Mesenchymal stem cell (in vitro differentiated cells and primary cell): ENCODE results near the gene SOD1.

ENCODE experiments used
- DNase-seq: peaks from one replicate; pipeline ENCODE4 v3.0.0-alpha.2; 2013
- H2AFZ ChIP-seq: one replicate; pipeline ENCODE4 v1.6.1; 2013; ENCODE audit warnings: low read depth, mild to moderate bottlenecking, control low read depth, inconsistent platforms, low read length, moderate library complexity
- H2AK5ac ChIP-seq: 2 replicates; pipeline ENCODE4 v1.6.1; 2013; ENCODE audit warnings: low read length, moderate library complexity, mild to moderate bottlenecking, inconsistent platforms; ENCODE audit not compliant: severe bottlenecking
- H2BK120ac ChIP-seq: one replicate; pipeline ENCODE4 v1.6.1; 2013; ENCODE audit warnings: low read depth, mild to moderate bottlenecking, inconsistent platforms, low read length, moderate library complexity
- H2BK12ac ChIP-seq, 2 experiments: one replicate each; pipeline ENCODE4 v1.6.1; 2013; ENCODE audit warnings: inconsistent platforms in 2 of 2, low read length in 2 of 2, mild to moderate bottlenecking in 2 of 2, moderate library complexity in 2 of 2, control low read depth in 1 of 2
- H2BK15ac ChIP-seq: one replicate; pipeline ENCODE4 v1.6.1; 2013; ENCODE audit warnings: mild to moderate bottlenecking, low read depth, inconsistent platforms; ENCODE audit not compliant: poor library complexity, severe bottlenecking
- H2BK5ac ChIP-seq: 2 replicates; pipeline ENCODE4 v1.6.1; 2013; ENCODE audit warnings: low read depth, mild to moderate bottlenecking, low read length, control low read depth, inconsistent platforms; ENCODE audit not compliant: poor library complexity, severe bottlenecking
- H3K14ac ChIP-seq, 2 experiments: one replicate each; pipeline ENCODE4 v1.6.1; 2013; ENCODE audit warnings: inconsistent platforms in 2 of 2, low read length in 2 of 2, control low read depth in 1 of 2, mild to moderate bottlenecking in 1 of 2, moderate library complexity in 1 of 2
- H3K18ac ChIP-seq, 2 experiments: one replicate each; pipeline ENCODE4 v1.6.1; 2013; ENCODE audit warnings: inconsistent platforms in 2 of 2, low read length in 2 of 2, control low read depth in 1 of 2, low read depth in 1 of 2, mild to moderate bottlenecking in 1 of 2
- H3K23ac ChIP-seq, 2 experiments: one replicate each; pipeline ENCODE4 v1.6.1; 2013; ENCODE audit warnings: inconsistent platforms in 2 of 2, low read length in 2 of 2, mild to moderate bottlenecking in 2 of 2, moderate library complexity in 2 of 2, control low read depth in 1 of 2
- H3K27ac ChIP-seq: 2 replicates; pipeline ENCODE4 v1.5.1; 2013; ENCODE audit warnings: mild to moderate bottlenecking, moderate library complexity, low read length, control low read depth, inconsistent platforms; ENCODE audit not compliant: poor library complexity, severe bottlenecking
- H3K27me3 ChIP-seq, 2 experiments: 2 replicates each; pipeline versions ENCODE4 v1.6.1 to v1.7.0; 2013; ENCODE audit warnings: low read length in 2 of 2, mild to moderate bottlenecking in 2 of 2, moderate library complexity in 2 of 2, control low read depth in 1 of 2, inconsistent platforms in 1 of 2; ENCODE audit not compliant: control insufficient read depth in 1 of 2, insufficient read depth in 1 of 2
- H3K36me3 ChIP-seq, 2 experiments: 2 replicates each; pipeline versions ENCODE4 v1.6.1 to v1.7.0; 2013; ENCODE audit warnings: low read length in 2 of 2, control low read depth in 1 of 2, inconsistent platforms in 1 of 2, low read depth in 1 of 2, mild to moderate bottlenecking in 1 of 2; ENCODE audit not compliant: insufficient read depth in 2 of 2, control insufficient read depth in 1 of 2
- H3K4ac ChIP-seq, 2 experiments: one replicate each; pipeline ENCODE4 v1.6.1; 2013; ENCODE audit warnings: inconsistent platforms in 2 of 2, low read length in 2 of 2, mild to moderate bottlenecking in 2 of 2, moderate library complexity in 2 of 2, control low read depth in 1 of 2, low read depth in 1 of 2
- H3K4me1 ChIP-seq: 2 replicates; pipeline ENCODE4 v1.6.1; 2013; ENCODE audit warnings: low read depth, low read length, control low read depth; ENCODE audit not compliant: control insufficient read depth, insufficient read depth
- H3K4me2 ChIP-seq: 2 replicates; pipeline ENCODE4 v1.6.1; 2013; ENCODE audit warnings: low read length, mild to moderate bottlenecking, inconsistent platforms; ENCODE audit not compliant: poor library complexity, severe bottlenecking
- H3K4me3 ChIP-seq, 2 experiments: 2 replicates each; pipeline versions ENCODE4 v1.5.1 to v1.7.0; 2013; ENCODE audit warnings: low read length in 2 of 2, mild to moderate bottlenecking in 2 of 2, control low read depth in 1 of 2, low read depth in 1 of 2; ENCODE audit not compliant: insufficient read depth in 1 of 2
- H3K79me1 ChIP-seq: replicated peaks from 2 replicates; pipeline ENCODE4 v1.6.1; 2013; ENCODE audit warnings: mild to moderate bottlenecking, control low read depth, low read length, inconsistent platforms; ENCODE audit not compliant: poor library complexity, severe bottlenecking
- H3K9ac ChIP-seq: 2 replicates; pipeline ENCODE4 v1.7.0; 2013; ENCODE audit warnings: mild to moderate bottlenecking, low read length, moderate library complexity
- H3K9me3 ChIP-seq: 2 replicates; pipeline ENCODE4 v1.7.0; 2013; ENCODE audit warnings: mild to moderate bottlenecking, low read length; ENCODE audit not compliant: control insufficient read depth
- H4K8ac ChIP-seq: one replicate; pipeline ENCODE4 v1.6.1; 2013; ENCODE audit warnings: inconsistent platforms, mild to moderate bottlenecking, low read length, moderate library complexity
- H4K91ac ChIP-seq: one replicate; pipeline ENCODE4 v1.6.1; 2013; ENCODE audit warnings: mild to moderate bottlenecking, low read length, inconsistent platforms
- WGBS: methylation state at CpG from one replicate; pipeline ENCODE4 v1.1.7; 2013; ENCODE audit warnings: mixed read lengths; 5-methylcytosine and 5-hydroxymethylcytosine counted together

SOD1 gene

DNA sequence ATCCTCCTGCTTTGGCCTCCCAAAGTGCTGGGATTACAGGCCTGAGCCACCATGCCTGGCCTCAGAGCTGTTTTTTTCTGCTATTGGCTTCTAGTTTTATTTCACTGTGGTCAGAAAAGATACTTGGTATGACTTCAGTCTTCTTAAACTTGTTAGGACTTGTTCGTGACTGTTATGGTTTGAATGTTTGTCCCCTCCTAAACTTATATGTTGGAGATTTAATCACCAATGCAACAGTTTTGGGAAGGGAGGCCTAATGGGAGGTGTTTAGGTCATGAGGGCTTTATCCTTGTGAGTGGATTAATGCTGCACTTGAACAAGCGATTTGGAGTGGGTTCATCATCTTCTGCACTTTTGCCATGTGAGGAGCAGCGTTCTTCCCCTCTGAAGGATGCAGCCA lies 24.5 kb upstream of the SOD1 start:
- Histone ChIP-seq H3K9me3 (peaks cover 12% of the 10 kb centered on the region), H2AFZ (no peak overlapping the region), H3K9ac (no peak overlapping the region), H3K4me2 (no peak overlapping the region), H3K23ac (no peak overlapping the region), H3K4me1 (peaks cover 2% of the 10 kb centered on the region), H2BK12ac (no peak overlapping the region), H2BK15ac (no peak overlapping the region), H3K18ac (no peak overlapping the region), H4K8ac (no peak overlapping the region), H2AK5ac (no peak overlapping the region), H3K27ac (no peak overlapping the region), H3K4ac (no peak overlapping the region), H2BK120ac (no peak overlapping the region), H3K36me3 (no peaks in the 10 kb centered on the region), H2BK5ac (no peak overlapping the region), H4K91ac (no peak overlapping the region), H3K14ac (no peak overlapping the region), H3K27me3 (no peaks in the 10 kb centered on the region), H3K4me3 (no peak overlapping the region), H3K79me1 (no peaks in the 10 kb centered on the region)
- no peak for DNase-seq
- WGBS: 85% methylated on average over 3 of the region's 3 CpGs

- Histone ChIP-seq H4K91ac (no peak overlapping the region), H3K79me1 (no peaks in the 10 kb centered on the region), H4K8ac (no peak overlapping the region), H2AFZ (no peak overlapping the region), H3K14ac (no peak overlapping the region), H2BK5ac (no peak overlapping the region), H3K18ac (no peak overlapping the region), H2BK15ac (no peak overlapping the region), H3K36me3 (no peaks in the 10 kb centered on the region), H3K27me3 (no peaks in the 10 kb centered on the region), H3K4ac (no peak overlapping the region), H2AK5ac (no peak overlapping the region), H2BK120ac (no peak overlapping the region), H3K4me2 (no peak overlapping the region), H3K9ac (no peak overlapping the region), H3K23ac (no peak overlapping the region), H3K4me1 (no peaks in the 10 kb centered on the region), H3K9me3 (peaks cover 12% of the 10 kb centered on the region), H3K27ac (no peak overlapping the region), H2BK12ac (no peak overlapping the region), H3K4me3 (no peak overlapping the region)
- 100% methylated on average over 1 of the region's 2 CpGs for WGBS
- DNase-seq: no peak
These were observed 22.6 kb upstream of the SOD1 start for GRCh38 chr21:31636874-31637273.

GRCh38 chr21:31641416-31641922 lies 18.0 kb upstream of the SOD1 start:
- Histone ChIP-seq H3K14ac (no peak overlapping the region), H3K18ac (no peak overlapping the region), H2BK15ac (no peak overlapping the region), H3K4me1 (no peaks in the 10 kb centered on the region), H4K91ac (no peak overlapping the region), H2BK120ac (no peak overlapping the region), H4K8ac (no peak overlapping the region), H3K9me3 (peaks cover 12% of the 10 kb centered on the region), H2BK5ac (no peak overlapping the region), H2AFZ (no peak overlapping the region), H3K9ac (no peak overlapping the region), H3K36me3 (no peaks in the 10 kb centered on the region), H2BK12ac (no peak overlapping the region), H3K79me1 (no peaks in the 10 kb centered on the region), H2AK5ac (no peak overlapping the region), H3K27me3 (no peaks in the 10 kb centered on the region), H3K23ac (no peak overlapping the region), H3K4ac (no peak overlapping the region), H3K4me2 (no peak overlapping the region), H3K4me3 (no peak overlapping the region), H3K27ac (no peak overlapping the region)
- 90% methylated on average over 12 of the region's 12 CpGs for WGBS
- DNase-seq: no peak

- no peak for DNase-seq
- Histone ChIP-seq H3K23ac (no peak overlapping the region), H2BK15ac (no peak overlapping the region), H2BK12ac (no peak overlapping the region), H2BK120ac (no peak overlapping the region), H3K18ac (no peak overlapping the region), H3K4me1 (no peaks in the 10 kb centered on the region), H3K9me3 (no peaks in the 10 kb centered on the region), H3K4ac (no peak overlapping the region), H2AFZ (no peak overlapping the region), H3K27me3 (no peaks in the 10 kb centered on the region), H3K9ac (no peak overlapping the region), H4K8ac (no peak overlapping the region), H3K14ac (no peak overlapping the region), H2BK5ac (no peak overlapping the region), H3K27ac (no peak overlapping the region), H3K79me1 (no peaks in the 10 kb centered on the region), H3K4me3 (no peak overlapping the region), H3K4me2 (no peak overlapping the region), H3K36me3 (no peaks in the 10 kb centered on the region), H2AK5ac (no peak overlapping the region), H4K91ac (no peak overlapping the region)
- WGBS: 88% methylated on average over 4 of the region's 4 CpGs
These were observed 14.8 kb upstream of the SOD1 start for GRCh38 chr21:31644643-31645042.
